ENCODE data around the gene SRD5A1. TPM values are rescaled to one million over a fixed set of nuclear protein-coding genes. Genes with fewer than 3 reads are reported as not detected.

The SRD5A1 gene
- total RNA-seq, 1 donor from 2014 or later, result 47.2 TPM

DNA sequence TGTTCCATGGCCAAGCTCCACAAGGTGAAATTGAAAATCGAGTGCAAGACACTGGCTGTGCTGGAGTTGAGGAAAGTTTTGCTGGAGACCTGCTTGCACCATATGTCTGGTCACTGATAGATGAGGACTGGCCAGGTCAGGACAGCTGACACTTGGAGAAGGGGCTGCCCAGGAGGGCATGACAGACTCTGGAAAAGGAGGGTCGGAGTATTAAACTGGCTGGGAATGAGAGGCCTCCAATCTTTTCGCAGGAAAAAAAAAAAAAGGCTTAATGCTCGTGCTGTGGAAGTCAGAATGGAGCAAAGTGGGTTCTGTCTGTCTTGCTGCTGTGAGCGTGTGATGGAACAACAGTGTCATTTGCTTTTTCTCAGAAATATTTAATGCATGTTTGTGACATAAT, 85.5 kb downstream of the SRD5A1 start:
- Mint-ChIP-seq H3K27ac (ENCODE audit: unreplicated experiment) (no peak overlapping the region), H3K36me3 (ENCODE audit: unreplicated experiment) (no peaks in the 10 kb centered on the region), H3K4me1 (ENCODE audit: low read depth, unreplicated experiment) (peaks cover 33% of the 10 kb centered on the region), H3K4me3 (ENCODE audit: unreplicated experiment) (no peak overlapping the region), H3K27me3 (ENCODE audit: unreplicated experiment) (peaks cover 3% of the 10 kb centered on the region), H3K9me3 (ENCODE audit: unreplicated experiment) (peaks cover 5% of the 10 kb centered on the region)
- DNase-seq, result no peak
- TF ChIP-seq, protein P1, sequence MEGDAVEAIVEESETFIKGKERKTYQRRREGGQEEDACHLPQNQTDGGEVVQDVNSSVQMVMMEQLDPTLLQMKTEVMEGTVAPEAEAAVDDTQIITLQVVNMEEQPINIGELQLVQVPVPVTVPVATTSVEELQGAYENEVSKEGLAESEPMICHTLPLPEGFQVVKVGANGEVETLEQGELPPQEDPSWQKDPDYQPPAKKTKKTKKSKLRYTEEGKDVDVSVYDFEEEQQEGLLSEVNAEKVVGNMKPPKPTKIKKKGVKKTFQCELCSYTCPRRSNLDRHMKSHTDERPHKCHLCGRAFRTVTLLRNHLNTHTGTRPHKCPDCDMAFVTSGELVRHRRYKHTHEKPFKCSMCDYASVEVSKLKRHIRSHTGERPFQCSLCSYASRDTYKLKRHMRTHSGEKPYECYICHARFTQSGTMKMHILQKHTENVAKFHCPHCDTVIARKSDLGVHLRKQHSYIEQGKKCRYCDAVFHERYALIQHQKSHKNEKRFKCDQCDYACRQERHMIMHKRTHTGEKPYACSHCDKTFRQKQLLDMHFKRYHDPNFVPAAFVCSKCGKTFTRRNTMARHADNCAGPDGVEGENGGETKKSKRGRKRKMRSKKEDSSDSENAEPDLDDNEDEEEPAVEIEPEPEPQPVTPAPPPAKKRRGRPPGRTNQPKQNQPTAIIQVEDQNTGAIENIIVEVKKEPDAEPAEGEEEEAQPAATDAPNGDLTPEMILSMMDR (IDR thresholded peaks at IDR 0.05; ENCODE audit: partially characterized antibody, unreplicated experiment), result no peak

- no peak overlapping the region for H3K4me3 Mint-ChIP-seq (ENCODE audit: unreplicated experiment)
- H3K4me1 Mint-ChIP-seq (ENCODE audit: low read depth, unreplicated experiment), result peaks cover 40% of the 10 kb centered on the region
- H3K27ac Mint-ChIP-seq (ENCODE audit: unreplicated experiment), result no peak overlapping the region
Observed at GRCh38 chr5:6719417-6719816, 86.2 kb downstream of the SRD5A1 start.

GRCh38 chr5:6719896-6720560, 86.8 kb downstream of the SRD5A1 start:
- no peaks in the 10 kb centered on the region for H3K36me3 Mint-ChIP-seq (ENCODE audit: unreplicated experiment)
- peaks cover 1% of the 10 kb centered on the region for H3K27me3 Mint-ChIP-seq (ENCODE audit: unreplicated experiment)
- peaks cover 2% of the 10 kb centered on the region for H3K9me3 Mint-ChIP-seq (ENCODE audit: unreplicated experiment)
- no peak overlapping the region for H3K27ac Mint-ChIP-seq (ENCODE audit: unreplicated experiment)
- peaks cover 40% of the 10 kb centered on the region for H3K4me1 Mint-ChIP-seq (ENCODE audit: low read depth, unreplicated experiment)
- no peak for DNase-seq
- no peak overlapping the region for H3K4me3 Mint-ChIP-seq (ENCODE audit: unreplicated experiment)
- TF ChIP-seq, protein P1 (IDR thresholded peaks at IDR 0.05; ENCODE audit: partially characterized antibody, unreplicated experiment), result no peak

More at GRCh38 chr5:6719417-6719816, 86.2 kb downstream of the SRD5A1 start:
- DNase-seq, result no peak
- H3K9me3 Mint-ChIP-seq (ENCODE audit: unreplicated experiment), result peaks cover 5% of the 10 kb centered on the region
- TF ChIP-seq, protein P1 (IDR thresholded peaks at IDR 0.05; ENCODE audit: partially characterized antibody, unreplicated experiment), result no peak
- H3K27me3 Mint-ChIP-seq (ENCODE audit: unreplicated experiment), result peaks cover 3% of the 10 kb centered on the region
- no peaks in the 10 kb centered on the region for H3K36me3 Mint-ChIP-seq (ENCODE audit: unreplicated experiment)

DNA sequence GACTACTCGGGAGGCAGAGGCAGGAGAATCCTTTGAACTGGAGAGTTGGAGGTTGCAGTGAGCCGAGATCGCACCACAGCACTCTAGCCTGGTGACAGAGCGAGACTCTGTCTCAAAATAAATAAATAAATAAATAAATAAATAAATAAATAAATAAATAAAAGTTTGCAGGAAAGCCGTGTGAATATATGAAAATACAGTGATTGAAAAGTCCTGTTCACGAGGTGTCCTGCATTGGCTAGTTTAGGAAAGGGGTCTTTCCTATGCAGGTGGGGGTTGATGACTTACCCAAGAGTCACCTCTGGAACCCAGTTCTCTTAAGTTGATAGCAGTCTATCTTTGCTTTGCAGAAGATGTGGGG, 87.3 kb downstream of the SRD5A1 start:
- TF ChIP-seq, protein P1 (IDR thresholded peaks at IDR 0.05; ENCODE audit: partially characterized antibody, unreplicated experiment), result no peak
- Mint-ChIP-seq H3K36me3 (ENCODE audit: unreplicated experiment) (no peaks in the 10 kb centered on the region), H3K27ac (ENCODE audit: unreplicated experiment) (no peak overlapping the region), H3K27me3 (ENCODE audit: unreplicated experiment) (peaks cover 1% of the 10 kb centered on the region), H3K9me3 (ENCODE audit: unreplicated experiment) (peaks cover 2% of the 10 kb centered on the region), H3K4me3 (ENCODE audit: unreplicated experiment) (no peak overlapping the region), H3K4me1 (ENCODE audit: low read depth, unreplicated experiment) (peaks cover 39% of the 10 kb centered on the region)
- no peak for DNase-seq

DNA sequence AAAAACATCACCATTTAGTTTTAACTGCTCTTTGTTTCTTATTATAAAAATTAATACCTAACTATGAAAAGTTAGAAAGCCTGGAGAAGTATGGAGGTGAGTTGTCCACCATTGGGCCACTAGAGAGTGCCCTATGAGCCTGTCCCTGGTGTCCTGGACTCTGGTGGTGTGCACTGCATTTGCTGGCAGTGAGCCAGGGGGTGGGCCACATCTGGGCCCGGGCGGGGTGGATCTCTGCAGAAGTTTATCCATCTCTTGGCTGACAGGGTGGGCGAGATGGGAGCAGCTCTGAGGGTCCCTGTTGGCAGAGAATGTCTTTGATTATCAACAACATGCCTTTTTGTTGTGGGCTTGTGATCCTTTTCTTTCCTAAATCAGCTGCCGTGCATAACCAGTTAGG, 88.2 kb downstream of the SRD5A1 start:
- DNase-seq, result no peak
- Mint-ChIP-seq H3K36me3 (ENCODE audit: unreplicated experiment) (no peaks in the 10 kb centered on the region), H3K4me3 (ENCODE audit: unreplicated experiment) (no peak overlapping the region), H3K27me3 (ENCODE audit: unreplicated experiment) (no peaks in the 10 kb centered on the region), H3K27ac (ENCODE audit: unreplicated experiment) (no peak overlapping the region), H3K9me3 (ENCODE audit: unreplicated experiment) (peaks cover 2% of the 10 kb centered on the region), H3K4me1 (ENCODE audit: low read depth, unreplicated experiment) (peaks cover 44% of the 10 kb centered on the region)
- TF ChIP-seq, protein P1 (IDR thresholded peaks at IDR 0.05; ENCODE audit: partially characterized antibody, unreplicated experiment), result no peak
